IMR-90 (cell line): ENCODE measurements around the gene KLF11. TPM values are rescaled to one million over a fixed set of nuclear protein-coding genes. Genes with fewer than 3 reads are reported as not detected.

Source experiments
- ATAC-seq: fragments of 200-7000 bp; cut with Tn5 transposase; 2 replicates; pipeline ENCODE4 v1.9.1; 2020; ENCODE audit warnings: low read depth, mild to moderate bottlenecking, moderate library complexity
- BruUV-seq: library from RNA; stranded (reverse); fragments of 400-500 nt; replicated peaks from 2 replicates; lab custom pipeline; 2021; lab: Mats Ljungman, UMichigan
- CTCF ChIA-PET: fragments of 300-600 bp; formaldehyde crosslinking; extraction: SDS; loops from one replicate; lab custom pipeline; 2021; ENCODE audit warnings: antibody characterized with exemption; lab: Yijun Ruan, JAX
- POLR2A ChIA-PET: fragments of 300-600 bp; sonication (Branson Sonifier 250); formaldehyde crosslinking; loops from one replicate; lab custom pipeline; 2022; ENCODE audit warnings: antibody characterized with exemption; ENCODE audit not compliant: unreplicated experiment; lab: Charles Lee
- DNase-seq: peaks from one replicate; pipeline ENCODE4 v3.0.0; 2013
- H2AFZ ChIP-seq: replicated peaks from 2 replicates; pipeline ENCODE3; 2013; ENCODE audit warnings: low read length, mild to moderate bottlenecking; ENCODE audit not compliant: poor library complexity
- H2AK5ac ChIP-seq: 2 replicates; pipeline ENCODE4 v1.6.1; 2013; ENCODE audit warnings: low read depth, low read length, inconsistent platforms
- H2AK9ac ChIP-seq: replicated peaks from 2 replicates; pipeline ENCODE3; 2013; ENCODE audit warnings: mild to moderate bottlenecking, low read depth, low read length, moderate library complexity; ENCODE audit not compliant: poor library complexity
- H2BK120ac ChIP-seq: 2 replicates; pipeline ENCODE4 v1.6.1; 2013; ENCODE audit warnings: low read depth, low read length, inconsistent platforms
- H2BK15ac ChIP-seq: 3 replicates; pipeline ENCODE4 v1.6.1; 2013; ENCODE audit warnings: low read depth, low read length, inconsistent platforms
- H2BK20ac ChIP-seq: 2 replicates; pipeline ENCODE4 v1.6.1; 2013; ENCODE audit warnings: low read depth, mild to moderate bottlenecking, inconsistent platforms, low read length, moderate library complexity
- H2BK5ac ChIP-seq: 2 replicates; pipeline ENCODE4 v1.6.1; 2013; ENCODE audit warnings: mild to moderate bottlenecking, low read depth, low read length, inconsistent platforms; ENCODE audit not compliant: poor library complexity, severe bottlenecking
- H3K14ac ChIP-seq: replicated peaks from 2 replicates; pipeline ENCODE4 v1.6.1; 2013; ENCODE audit warnings: low read depth, low read length, inconsistent platforms
- H3K18ac ChIP-seq: 2 replicates; pipeline ENCODE4 v1.6.1; 2013; ENCODE audit warnings: low read depth, low read length, control low read depth
- H3K23ac ChIP-seq: 2 replicates; pipeline ENCODE4 v1.6.1; 2013; ENCODE audit warnings: low read depth, low read length, inconsistent platforms
- H3K27ac ChIP-seq: 2 replicates; pipeline ENCODE4 v1.5.1; 2013; ENCODE audit warnings: mild to moderate bottlenecking, control low read depth, low read length; ENCODE audit not compliant: insufficient read depth
- H3K27me3 ChIP-seq: 2 replicates; pipeline ENCODE4 v1.6.1; 2013; ENCODE audit warnings: low read length; ENCODE audit not compliant: control insufficient read depth, insufficient read depth
- H3K36me3 ChIP-seq: 2 replicates; pipeline ENCODE4 v1.6.1; 2013; ENCODE audit warnings: low read length, mixed read lengths; ENCODE audit not compliant: control insufficient read depth, insufficient read depth
- H3K4ac ChIP-seq: 2 replicates; pipeline ENCODE4 v1.6.1; 2013; ENCODE audit warnings: low read depth, low read length, inconsistent platforms
- H3K4me1 ChIP-seq: 2 replicates; pipeline ENCODE4 v1.6.1; 2013; ENCODE audit warnings: low read length, mixed read lengths; ENCODE audit not compliant: control insufficient read depth, insufficient read depth
- H3K4me2 ChIP-seq: 2 replicates; pipeline ENCODE4 v1.6.1; 2013; ENCODE audit warnings: low read depth, mild to moderate bottlenecking, control low read depth, low read length, moderate library complexity
- H3K4me3 ChIP-seq: 2 replicates; pipeline ENCODE4 v1.5.1; 2013; ENCODE audit warnings: low read depth, mild to moderate bottlenecking, control low read depth, low read length, moderate library complexity; ENCODE audit not compliant: insufficient read depth
- H3K56ac ChIP-seq: 2 replicates; pipeline ENCODE4 v1.6.1; 2013; ENCODE audit warnings: low read length, inconsistent platforms; ENCODE audit not compliant: insufficient read depth; ENCODE audit errors: extremely low read depth
- H3K79me1 ChIP-seq, 2 experiments: 2 replicates each; pipeline ENCODE4 v1.6.1; 2013; ENCODE audit warnings: low read length in 2 of 2, inconsistent platforms in 1 of 2, low read depth in 1 of 2
- H3K9ac ChIP-seq: 2 replicates; pipeline ENCODE4 v1.6.1; 2013; ENCODE audit warnings: low read depth, low read length, control low read depth
- H3K9me1 ChIP-seq: 2 replicates; pipeline ENCODE4 v1.6.1; 2013; ENCODE audit warnings: low read length, inconsistent platforms; ENCODE audit not compliant: insufficient read depth
- H3K9me3 ChIP-seq: 2 replicates; pipeline ENCODE4 v1.6.1; 2013; ENCODE audit warnings: low read length; ENCODE audit not compliant: control insufficient read depth, insufficient read depth
- H4K20me1 ChIP-seq: 2 replicates; pipeline ENCODE4 v1.6.1; 2013; ENCODE audit warnings: low read length, inconsistent platforms; ENCODE audit not compliant: insufficient read depth
- H4K5ac ChIP-seq: 2 replicates; pipeline ENCODE4 v1.6.1; 2013; ENCODE audit warnings: mild to moderate bottlenecking, low read depth, low read length, control low read depth
- H4K8ac ChIP-seq, 2 experiments: 2 replicates each; pipeline ENCODE4 v1.6.1; 2013; ENCODE audit warnings: low read depth in 2 of 2, low read length in 2 of 2, control low read depth in 1 of 2, inconsistent platforms in 1 of 2
- H4K91ac ChIP-seq: 2 replicates; pipeline ENCODE4 v1.6.1; 2013; ENCODE audit warnings: low read depth, low read length, inconsistent platforms; ENCODE audit not compliant: insufficient read depth
- BHLHE40 ChIP-seq: fragments of 150-350 bp; IDR thresholded peaks from 2 replicates; pipeline ENCODE4 v1.6.1; 2016; ENCODE audit warnings: mild to moderate bottlenecking, low read depth, low read length
- CEBPB ChIP-seq: IDR thresholded peaks from 2 replicates; pipeline ENCODE4 v1.6.1; 2012; ENCODE audit warnings: low read depth, low read length, improper control_type of control experiment
- CHD1 ChIP-seq: IDR thresholded peaks from 2 replicates; pipeline ENCODE4 v1.6.1; 2012; ENCODE audit warnings: low read depth, low read length, improper control_type of control experiment
- ELK1 ChIP-seq: fragments of 150-350 bp; IDR thresholded peaks from 2 replicates; pipeline ENCODE4 v1.6.1; 2016; ENCODE audit warnings: low read depth, mild to moderate bottlenecking, low read length, moderate library complexity, borderline replicate concordance
- FOS ChIP-seq: fragments of 150-350 bp; IDR thresholded peaks from 2 replicates; pipeline ENCODE4 v1.6.1; 2016; ENCODE audit warnings: low read depth, low read length
- MAFK ChIP-seq: IDR thresholded peaks from 2 replicates; pipeline ENCODE4 v1.6.1; 2012; ENCODE audit warnings: low read depth, low read length, improper control_type of control experiment
- MAZ ChIP-seq: IDR thresholded peaks from 2 replicates; pipeline ENCODE4 v1.6.1; 2012; ENCODE audit warnings: low read depth, mild to moderate bottlenecking, low read length, improper control_type of control experiment, moderate library complexity, borderline replicate concordance
- MXI1 ChIP-seq: IDR thresholded peaks from 2 replicates; pipeline ENCODE4 v1.6.1; 2012; ENCODE audit warnings: low read depth, mild to moderate bottlenecking, low read length, moderate library complexity, borderline replicate concordance
- NFE2L2 ChIP-seq: fragments of 150-350 bp; IDR thresholded peaks from 2 replicates; pipeline ENCODE4 v1.6.1; 2016; ENCODE audit warnings: low read depth, mild to moderate bottlenecking, low read length
- POLR2A ChIP-seq: IDR thresholded peaks from 2 replicates; pipeline ENCODE4 v1.6.1; 2012; ENCODE audit warnings: mild to moderate bottlenecking, low read depth, low read length
- RAD21 ChIP-seq: IDR thresholded peaks from 2 replicates; pipeline ENCODE4 v1.6.1; 2012; ENCODE audit warnings: low read length, improper control_type of control experiment
- RCOR1 ChIP-seq: IDR thresholded peaks from 2 replicates; pipeline ENCODE4 v1.6.1; 2012; ENCODE audit warnings: mild to moderate bottlenecking, low read length, improper control_type of control experiment; ENCODE audit not compliant: insufficient replicate concordance
- RFX5 ChIP-seq: IDR thresholded peaks from 2 replicates; pipeline ENCODE4 v1.8.0; 2012; ENCODE audit warnings: low read depth, mild to moderate bottlenecking, low read length, moderate library complexity
- SMC3 ChIP-seq: fragments of 150-350 bp; IDR thresholded peaks from 2 replicates; pipeline ENCODE4 v1.6.1; 2016; ENCODE audit warnings: low read depth, mild to moderate bottlenecking, antibody characterized with exemption, low read length, moderate library complexity
- USF2 ChIP-seq: fragments of 150-350 bp; IDR thresholded peaks from 2 replicates; pipeline ENCODE4 v1.6.1; 2017; ENCODE audit warnings: mild to moderate bottlenecking, antibody characterized with exemption, low read length, low read depth
- WGBS, 2 experiments: methylation state at CpG; one replicate each; pipeline versions ENCODE4 v1.1.5 to v1.1.7; 2013; ENCODE audit warnings: missing lambda C conversion rate in 2 of 2; ENCODE audit not compliant: insufficient read length in 1 of 2; ENCODE audit errors: extremely low coverage in 2 of 2; 5-methylcytosine and 5-hydroxymethylcytosine counted together
- dilution Hi-C: fragments of 300-500 bp; cut with HindIII; formaldehyde crosslinking; loops from one replicate; pipeline ENCODE4 v1.14.3; 2018; ENCODE audit warnings: low sequenced_read_pairs; ENCODE audit not compliant: unreplicated experiment
- in situ Hi-C: fragments of 300-500 bp; cut with MboI; formaldehyde crosslinking; loops from 3 replicates; pipeline ENCODE4 v1.14.3; 2019; ENCODE audit warnings: low sequenced_read_pairs, inconsistent platforms, mixed read lengths
- intact Hi-C: fragments of 100-400 bp; cut with micrococcal nuclease; formaldehyde crosslinking; loops from 2 replicates; pipeline ENCODE4 v1.10.0; 2022
- polyA plus RNA-seq, 3 experiments: library from polyadenylated mRNA; depleted of rRNA; stranded (reverse); fragments of >200 nt; gene quantifications; 2 replicates each; pipeline ENCODE4 v1.2.3, GENCODE V29; 2012; ENCODE audit warnings: low replicate concordance in 1 of 3
- total RNA-seq: library from RNA; depleted of rRNA; stranded (reverse); fragments of >200 nt; gene quantifications from 2 replicates; pipeline ENCODE4 v1.2.3, GENCODE V29; 2012

Gene KLF11
- total and polyA plus RNA-seq, 2 of the 4 experiments (the other 2 are of a cell fraction): 2.0 to 2.4 TPM

GRCh38 chr2:10006236-10007161 lies 36.9 kb upstream of the KLF11 start (continued):
- TF ChIP-seq CEBPB (no peak), RAD21 (no peak)

GRCh38 chr2:10007435-10007834 lies 35.9 kb upstream of the KLF11 start:
- Histone ChIP-seq H2AFZ (peak overlapping the region; percentile 86), H3K4me3 (no peak overlapping the region), H2BK15ac (no peak overlapping the region), H3K79me1 (no peaks in the 10 kb centered on the region), H4K8ac (peak overlapping the region in 1 of 2 experiments; percentile 72; a peak in 1 of 4 replicates), H3K4ac (peak overlapping the region; percentile 60), H3K4me2 (peak overlapping the region; percentile 8; the same call in 1 of the 2 replicates), H3K9me3 (no peaks in the 10 kb centered on the region), H3K23ac (no peak overlapping the region), H4K91ac (peak overlapping the region; percentile 84), H2AK5ac (no peak overlapping the region), H2AK9ac (peak overlapping the region; percentile 23), H3K56ac (no peak overlapping the region), H4K20me1 (no peaks in the 10 kb centered on the region), H3K27me3 (no peaks in the 10 kb centered on the region), H3K9me1 (peaks cover 10% of the 10 kb centered on the region), H3K27ac (no peak overlapping the region), H3K18ac (no peak overlapping the region), H2BK5ac (no peak overlapping the region), H4K5ac (no peak overlapping the region), H2BK20ac (peak overlapping the region; percentile 81), H3K4me1 (peaks cover 28% of the 10 kb centered on the region), H3K9ac (no peak overlapping the region), H3K36me3 (no peaks in the 10 kb centered on the region), H3K14ac (peak overlapping the region; percentile 51; the same call in 1 of the 2 replicates), H2BK120ac (peak overlapping the region; percentile 49)
- WGBS, 2 experiments: 100% methylated on average over 3 of the region's 9 CpGs; no CpG with 5 or more reads in 1 of the 2 experiments
- dilution Hi-C loops: no loop called here
- peak; percentile 54 for ATAC-seq
- POLR2A ChIA-PET: no interaction called here
- intact Hi-C loops: no loop called here
- TF ChIP-seq MAZ (no peak), RCOR1 (no peak), ELK1 (no peak), MAFK (no peak), BHLHE40 (no peak), SMC3 (no peak), CEBPB (no peak), RAD21 (no peak), MXI1 (no peak), RFX5 (no peak), POLR2A (no peak), NFE2L2 (no peak), USF2 (no peak), CHD1 (no peak), FOS (no peak)
- no TSS peak for BruUV-seq
- peak; percentile 27 for DNase-seq
- in situ Hi-C loops: no loop called here
- CTCF ChIA-PET: no interaction called here
